DMS153 treated with DMSO at 0.1 percent for 48 hours (cell line): ENCODE measurements around the gene CT47A1.
"Not testable (repeated sequence)": the region's sequence is repeated elsewhere in the genome, so short reads cannot be mapped to it uniquely, and the experiment has no call there.

ENCODE experiments used
- DNase-seq: peaks from one replicate; lab custom pipeline; 2025; ENCODE audit not compliant: unreplicated experiment; lab: John Stamatoyannopoulos, UW

The CT47A1 gene

DNA sequence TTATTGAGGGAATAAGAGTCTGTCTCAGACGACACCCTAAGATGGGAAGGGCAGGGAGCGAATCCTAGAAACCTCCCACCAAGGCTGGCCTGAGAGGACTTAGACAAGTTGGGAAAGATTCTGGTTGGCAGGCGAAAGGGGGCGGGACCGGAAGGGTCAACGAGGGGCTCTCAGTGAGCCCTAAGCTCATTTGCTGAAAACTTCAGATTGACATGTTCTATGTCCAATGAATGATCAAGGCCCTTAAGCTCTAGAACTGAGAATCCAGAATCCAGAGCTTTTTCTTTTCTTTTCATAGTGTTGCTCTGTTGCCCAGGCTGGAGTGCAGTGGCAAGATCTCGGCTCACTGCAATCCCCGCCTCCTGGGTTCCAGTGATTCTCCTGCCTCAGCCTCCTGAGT lies at the start of gene CT47A1:
CT47A1 (minus strand) TSS at position 101 of the 400 bp plus-strand sequence. CDS start 231 bp downstream, outside the sequence.
- not testable (repeated sequence) for DNase-seq

DNA sequence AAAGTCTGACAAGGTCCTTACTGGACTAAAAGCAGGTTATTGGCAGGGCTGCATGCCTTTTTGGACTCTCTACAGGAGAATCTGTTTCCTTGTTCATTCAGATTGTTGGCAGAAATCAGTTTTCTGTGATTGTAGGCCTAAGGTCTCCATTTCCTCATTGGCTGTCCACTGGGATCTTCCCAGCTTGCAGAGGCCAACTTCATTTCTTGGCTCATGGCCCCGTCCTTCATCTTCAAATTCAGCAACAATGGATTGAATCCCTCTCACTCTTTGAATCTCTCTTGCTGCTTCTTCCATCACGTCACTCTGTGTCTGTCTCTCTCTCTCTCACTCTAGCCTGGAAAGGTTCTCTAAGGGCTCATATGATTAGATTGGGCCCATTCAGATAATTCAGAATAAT lies 47.0 kb upstream of the CT47A1 start:
- DNase-seq = no peak

DNA sequence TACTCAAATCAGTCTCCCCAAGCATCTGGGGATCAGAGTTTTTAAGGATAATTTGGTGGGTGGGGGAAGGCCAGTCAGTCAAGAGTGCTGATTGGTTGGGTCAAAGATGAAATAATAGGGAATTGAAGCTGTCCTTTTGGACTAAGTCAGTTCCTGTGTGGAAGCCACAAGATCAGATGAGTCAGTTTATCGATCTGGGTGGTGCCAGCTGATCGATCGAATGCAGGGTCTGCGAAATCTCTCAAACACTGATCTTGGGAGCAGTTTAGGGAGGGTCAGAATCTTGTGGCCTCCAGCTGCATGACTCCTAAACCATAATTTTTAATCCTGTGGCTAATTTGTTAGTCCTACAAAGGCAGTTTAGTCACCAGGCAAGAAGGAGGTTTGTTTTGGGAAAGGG lies 44.5 kb upstream of the CT47A1 start:
- no peak for DNase-seq

DNA sequence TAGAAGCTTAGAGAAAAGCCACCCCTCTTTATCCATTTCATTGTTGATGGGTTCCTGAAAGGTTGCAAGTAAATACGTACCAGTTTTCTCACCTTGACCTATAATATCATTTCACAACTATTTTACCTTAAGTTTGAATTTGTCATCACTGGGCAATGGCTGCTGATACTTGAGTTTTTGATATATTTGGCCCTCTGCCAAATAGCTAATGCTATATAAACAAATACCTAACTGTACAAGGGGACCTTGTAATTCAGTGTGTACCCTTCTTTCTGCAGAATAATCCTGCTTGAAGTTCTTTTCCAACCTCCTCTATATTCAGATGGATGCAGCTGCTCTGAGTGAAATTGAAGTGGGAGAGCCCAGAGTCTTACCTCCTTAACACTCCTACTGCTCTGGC lies 42.9 kb upstream of the CT47A1 start:
- DNase-seq = no peak

DNA sequence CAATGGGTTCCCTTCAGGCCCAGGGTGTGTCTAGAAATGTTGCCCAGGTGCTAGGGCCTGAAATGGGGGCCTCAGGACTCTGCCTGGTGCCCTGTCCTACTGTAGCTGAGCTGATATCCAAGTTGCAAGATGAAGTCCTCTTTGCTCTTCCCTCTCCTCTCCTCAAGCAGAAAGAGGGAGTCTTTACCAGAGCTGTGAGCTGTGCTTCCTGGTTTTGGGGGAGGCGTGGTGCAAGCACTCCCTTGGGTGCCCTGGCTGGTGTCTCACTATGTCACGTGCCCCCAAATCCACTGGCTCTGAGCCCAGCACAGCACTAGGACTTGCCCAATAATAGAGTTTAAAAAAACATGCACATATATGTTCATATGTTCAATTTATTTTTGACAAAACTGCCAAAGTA lies 29.3 kb upstream of the CT47A1 start:
- no peak for DNase-seq

GRCh38 chrX:121013897-121014455 lies 28.4 kb upstream of the CT47A1 start:
- no peak for DNase-seq

DNA sequence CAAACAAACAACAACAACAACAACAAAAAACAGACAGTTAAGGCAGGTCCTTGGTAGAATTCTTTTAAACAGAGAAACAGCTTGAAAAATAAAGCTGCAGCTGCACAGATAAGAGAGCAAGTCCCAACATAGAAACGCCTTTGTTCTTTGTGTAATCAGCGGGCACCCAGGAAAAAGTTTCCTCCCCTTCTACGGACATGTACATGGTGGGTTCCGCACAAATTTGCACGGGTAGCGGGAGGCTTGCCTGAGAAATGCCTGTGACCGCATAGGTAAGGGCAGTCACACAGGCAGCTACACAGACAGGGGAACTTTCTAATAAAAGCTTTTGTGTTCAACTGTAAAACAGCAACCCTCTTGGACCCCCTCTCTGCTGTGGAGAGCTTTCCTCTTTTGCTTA lies 25.7 kb upstream of the CT47A1 start:
- no peak for DNase-seq

DNA sequence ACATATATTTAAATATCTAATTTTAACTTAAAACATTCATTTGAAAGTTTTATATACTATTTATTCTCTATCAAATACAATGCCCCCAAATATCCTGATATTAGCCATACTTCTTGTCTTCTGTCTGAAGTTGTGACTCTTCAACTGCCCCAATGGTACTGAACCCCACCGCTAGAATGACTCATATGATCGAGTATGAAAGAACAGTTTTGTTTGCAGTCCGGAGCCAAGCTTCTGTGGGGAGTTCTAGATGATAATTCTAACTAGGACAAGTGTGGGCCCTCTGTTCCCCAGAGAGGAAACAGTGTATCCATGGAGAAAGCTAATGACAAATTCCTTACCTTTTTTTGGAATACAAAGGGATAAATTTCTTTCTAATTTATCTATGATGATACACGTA lies 24.7 kb upstream of the CT47A1 start:
- no peak for DNase-seq

DNA sequence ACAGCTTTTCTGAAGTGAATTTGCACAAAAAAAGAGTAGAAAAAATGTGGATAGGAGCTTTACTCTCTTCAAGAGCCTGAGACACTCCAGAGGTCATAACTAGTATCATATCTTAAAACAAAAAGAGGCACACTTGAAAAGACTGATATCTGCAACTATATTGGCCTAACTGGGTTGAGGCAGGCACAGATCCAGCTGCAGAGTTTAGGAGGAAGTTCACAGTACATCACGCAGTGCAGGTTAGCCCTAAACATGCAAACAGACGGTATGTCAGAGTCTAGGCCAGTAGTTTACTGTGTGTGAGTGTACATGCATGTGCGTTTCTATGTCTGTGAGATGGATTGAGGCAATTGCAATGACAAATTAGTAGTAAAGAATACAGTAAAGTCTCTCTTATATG lies 24.2 kb upstream of the CT47A1 start:
- no peak for DNase-seq

GRCh38 chrX:121008920-121009319 lies 23.4 kb upstream of the CT47A1 start:
- DNase-seq = no peak

GRCh38 chrX:121000589-121000988 lies 15.0 kb upstream of the CT47A1 start:
- DNase-seq = no peak

GRCh38 chrX:120999413-120999812 lies 13.9 kb upstream of the CT47A1 start:
- DNase-seq = no peak

GRCh38 chrX:120956500-120956899 lies 29.1 kb downstream of the CT47A1 start, which contains the start of gene CT47A7:
CT47A7 (minus strand) TSS chrX:120956600; CDS start chrX:120956345, 255 bp downstream.
- not testable (repeated sequence) for DNase-seq
